ENCODE data around the gene DGKG.

- no peak for TF ChIP-seq CTCF (IDR thresholded peaks at IDR 0.05)
- no peak for TF ChIP-seq EZH2 (IDR thresholded peaks at IDR 0.05)
Observed at GRCh38 chr3:186144257-186144656, 217.8 kb downstream of the DGKG start.
